GM18511 (cell line): ENCODE measurements around the gene SCFD2.
"Not testable (repeated sequence)": the region's sequence is repeated elsewhere in the genome, so short reads cannot be mapped to it uniquely, and the experiment has no call there.

Experiments used
- ATAC-seq: cut with Tn5 transposase; IDR thresholded peaks from one replicate; pipeline ENCODE4 v1.9.1; 2021; ENCODE audit warnings: mild to moderate bottlenecking, moderate library complexity; ENCODE audit not compliant: unreplicated experiment

Gene SCFD2

DNA sequence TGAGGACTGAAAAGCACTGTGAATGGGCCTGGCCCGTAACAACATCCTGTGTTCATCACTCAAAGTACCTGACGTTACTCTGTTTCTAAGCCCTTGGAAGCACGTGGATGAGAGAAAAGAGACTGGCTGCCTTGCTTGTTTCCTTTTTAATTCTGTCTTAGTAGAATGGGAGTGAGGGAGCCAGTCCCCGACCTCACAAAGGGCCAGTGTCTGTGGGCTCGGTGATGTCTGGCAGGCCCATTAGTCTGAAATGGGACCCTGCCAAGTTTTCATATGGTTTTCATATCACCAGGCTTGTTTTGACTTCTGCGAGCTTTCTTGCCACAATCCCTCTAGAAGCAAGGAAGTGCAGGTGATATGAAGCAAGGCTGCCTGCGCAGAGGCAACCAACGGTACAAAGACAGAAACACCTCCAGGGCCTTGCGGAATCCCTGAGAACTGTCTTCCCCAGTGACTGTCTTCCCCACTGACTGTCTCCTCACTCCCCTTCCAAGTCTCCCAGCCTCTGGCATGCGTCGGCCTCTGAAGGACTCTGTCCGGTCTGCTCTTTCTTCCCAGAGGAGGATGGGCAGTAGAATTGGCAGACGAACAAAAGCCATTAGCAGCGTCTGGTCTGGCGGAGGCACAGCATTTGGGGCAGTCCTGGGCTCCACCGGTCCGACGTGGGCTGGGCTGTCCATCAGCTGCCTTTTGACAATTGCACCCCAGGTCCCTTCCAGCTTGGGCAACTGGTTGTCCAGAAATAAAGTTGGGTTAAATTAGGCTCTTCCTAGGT is 524.0 kb downstream of the SCFD2 start:
- no peak for ATAC-seq

DNA sequence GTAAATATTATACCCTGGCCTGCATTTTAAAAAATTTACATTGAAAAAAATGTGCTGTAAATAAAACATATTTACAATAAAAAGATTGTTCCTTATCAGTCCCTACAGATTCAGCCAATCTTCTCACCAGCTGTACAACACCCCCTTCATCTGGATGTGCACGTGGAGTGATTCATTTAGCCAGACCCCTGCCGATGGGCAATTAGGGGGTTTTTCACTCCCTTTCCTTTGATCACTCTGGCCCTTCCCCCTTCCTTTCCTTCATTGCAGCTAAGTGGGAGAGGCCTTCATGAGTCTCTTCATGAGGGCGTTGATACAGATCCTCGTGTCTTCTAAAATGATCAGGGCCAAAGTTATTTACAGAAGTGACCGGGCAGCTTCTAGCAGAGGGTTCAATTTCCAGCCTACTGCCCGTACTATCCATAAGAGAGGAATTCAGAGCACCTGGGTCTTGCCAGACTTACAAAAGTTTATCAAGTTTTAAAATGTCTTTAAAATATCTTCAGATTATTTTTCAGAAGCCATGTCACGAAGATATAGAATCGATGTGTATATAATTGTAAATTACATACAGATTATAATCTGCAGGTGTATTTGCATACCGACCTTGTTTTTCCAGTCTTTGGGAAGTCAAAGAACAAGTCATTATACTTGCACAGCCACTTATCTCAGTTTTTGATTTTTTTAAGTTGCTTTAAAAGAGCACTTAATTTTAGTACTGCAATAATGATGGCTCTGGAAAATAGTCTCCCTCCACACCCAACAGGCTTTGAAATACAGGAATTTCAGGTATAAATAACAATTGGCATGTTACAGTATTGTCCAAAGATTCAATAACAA is 525.1 kb downstream of the SCFD2 start:
- ATAC-seq = no peak

DNA sequence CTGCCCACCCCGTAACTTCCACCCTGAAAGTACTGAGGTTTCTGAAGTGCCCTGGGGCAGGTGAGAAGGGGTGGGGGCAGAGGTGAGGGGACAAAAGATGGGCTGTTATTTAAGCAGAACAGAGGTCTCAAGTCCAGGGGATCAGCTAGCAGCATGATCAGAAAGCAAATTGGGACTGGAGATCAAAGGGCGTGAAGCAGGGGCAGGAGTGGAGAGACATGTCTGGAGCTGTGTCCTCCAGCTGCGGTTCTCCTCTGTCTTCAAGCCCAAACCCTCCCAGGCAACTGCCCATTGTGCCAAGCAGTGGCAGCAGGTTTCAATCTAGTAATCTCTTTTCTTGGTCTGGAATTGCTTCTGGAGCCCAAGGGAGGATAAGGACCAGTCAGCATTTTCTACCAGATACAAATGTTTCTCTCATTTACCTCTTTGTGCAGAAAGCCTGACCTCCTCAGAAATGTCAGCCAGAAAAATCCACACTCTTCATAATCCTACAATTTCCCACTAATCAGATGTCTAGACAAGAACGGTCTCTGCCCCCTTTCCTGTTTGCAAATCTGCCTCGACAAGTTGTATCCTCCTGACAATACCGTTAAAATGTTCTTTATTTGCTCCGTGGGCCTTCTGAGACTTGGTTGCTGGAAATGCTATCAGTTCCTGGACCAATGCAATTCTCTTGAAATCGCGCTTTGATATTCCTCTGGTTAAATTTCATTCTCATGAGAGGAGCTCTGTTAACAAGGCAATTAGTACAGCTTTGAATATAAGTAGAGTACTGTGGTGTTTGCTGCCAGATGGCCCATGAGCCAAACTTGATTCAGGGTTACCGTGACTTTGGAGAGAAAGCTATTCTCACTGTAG is 526.9 kb downstream of the SCFD2 start:
- ATAC-seq = no peak

DNA sequence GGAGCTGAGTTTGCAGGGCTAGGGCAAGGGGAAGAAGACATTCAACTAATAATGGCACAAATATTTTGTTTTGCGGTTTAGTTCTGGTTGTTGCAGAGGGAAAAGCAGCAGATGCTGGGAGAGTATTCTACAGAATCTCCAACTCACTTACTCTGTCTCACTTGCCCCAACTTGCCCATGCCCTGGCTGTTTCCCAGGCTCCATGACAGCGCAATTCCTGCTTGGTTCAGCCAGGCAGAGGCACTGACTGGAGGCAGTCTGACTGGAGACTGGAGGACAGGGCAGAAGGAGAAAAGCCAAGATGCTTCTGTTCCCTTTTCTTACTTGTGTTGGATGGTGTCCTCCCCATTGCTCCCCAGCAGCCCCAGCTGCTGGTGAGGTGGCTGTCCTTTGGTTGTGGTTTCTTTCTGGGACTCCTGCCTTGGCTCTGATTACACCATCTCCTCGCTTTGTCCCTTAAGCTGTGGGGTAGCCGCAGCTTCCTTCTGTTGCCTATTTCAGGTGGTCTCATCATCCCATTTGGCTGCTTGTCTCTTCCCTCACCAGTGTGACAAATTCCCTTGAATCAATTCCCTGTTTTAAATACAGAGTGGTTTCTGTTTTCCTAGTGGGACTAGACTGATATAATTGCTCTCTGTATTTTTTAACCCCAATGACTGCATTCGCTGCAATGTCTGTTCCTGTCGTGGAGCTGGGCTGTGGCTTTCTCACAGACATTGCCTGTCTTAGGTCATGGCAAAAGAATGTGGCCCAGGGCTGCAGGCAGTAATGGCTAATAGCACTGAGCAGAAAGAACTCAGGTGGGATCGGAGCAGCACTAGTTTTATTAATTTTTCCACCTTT is 527.9 kb downstream of the SCFD2 start:
- ATAC-seq = no peak

DNA sequence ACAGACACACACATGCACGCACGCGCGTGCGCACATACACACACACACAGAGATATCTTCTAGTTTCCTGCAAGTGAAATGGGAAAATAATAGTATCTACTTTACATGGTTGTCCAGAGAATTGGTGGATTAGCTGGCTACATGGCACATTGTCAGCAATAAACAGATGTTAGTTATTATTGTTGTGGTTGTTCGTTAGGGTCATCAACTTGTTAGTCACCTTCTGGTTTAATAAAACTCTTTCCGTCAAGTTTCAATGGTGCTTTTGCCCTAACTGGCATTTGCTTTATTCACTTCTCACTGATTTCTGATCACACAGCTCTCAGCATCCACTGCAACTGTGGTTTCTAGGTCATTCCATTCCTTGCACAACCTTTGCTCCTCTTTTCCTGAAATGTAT is 529.2 kb downstream of the SCFD2 start:
- no peak for ATAC-seq

- no peak for ATAC-seq
Measured at GRCh38 chr4:52836120-52836519, 529.7 kb downstream of the SCFD2 start.

DNA sequence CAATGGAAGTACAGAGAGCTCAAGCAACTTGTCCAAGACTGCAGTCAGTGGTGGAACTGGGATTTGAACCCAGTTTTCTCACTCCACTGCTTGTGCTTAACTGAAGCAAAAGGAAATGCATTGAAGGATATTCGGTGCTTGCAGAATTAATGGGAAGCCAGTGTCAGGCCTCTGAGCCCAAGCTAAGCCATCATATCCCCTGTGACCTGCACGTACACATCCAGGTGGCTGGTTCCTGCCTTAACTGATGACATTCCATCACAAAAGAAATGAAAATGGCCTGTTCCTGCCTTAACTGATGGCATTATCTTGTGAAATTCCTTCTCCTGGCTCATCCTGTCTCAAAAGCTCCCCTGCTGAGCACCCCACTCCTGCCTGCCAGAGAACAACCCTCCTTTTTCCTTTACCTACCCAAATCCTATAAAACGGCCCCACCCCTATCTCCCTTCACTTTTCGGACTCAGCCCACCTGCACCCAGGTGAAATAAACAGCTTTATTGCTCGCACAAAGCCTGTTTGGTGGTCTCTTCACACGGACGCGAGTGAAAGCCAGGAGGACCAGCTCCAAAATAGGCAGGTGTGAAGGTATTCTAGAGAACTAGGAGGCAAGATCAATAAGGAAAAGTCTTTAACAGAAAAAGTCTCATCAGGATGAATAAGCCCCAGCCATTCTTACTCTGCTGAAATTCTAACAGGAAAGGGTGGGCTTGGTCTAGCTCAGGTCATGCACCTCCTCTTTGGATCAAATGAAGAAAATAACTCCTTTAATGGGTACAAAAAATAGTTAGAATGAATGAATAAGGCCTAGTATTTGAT is 531.0 kb downstream of the SCFD2 start:
- ATAC-seq = not testable (repeated sequence)

- ATAC-seq = no peak
Measured at GRCh38 chr4:52833941-52834525, 531.8 kb downstream of the SCFD2 start.

GRCh38 chr4:52825460-52826090 is 540.3 kb downstream of the SCFD2 start:
- no peak for ATAC-seq

- no peak for ATAC-seq
Measured at GRCh38 chr4:52824603-52825459, 541.0 kb downstream of the SCFD2 start.

GRCh38 chr4:52824270-52824602 is 541.6 kb downstream of the SCFD2 start:
- no peak for ATAC-seq

GRCh38 chr4:52823702-52824092 is 542.2 kb downstream of the SCFD2 start:
- ATAC-seq = no peak
